HG03439 (cell line): ENCODE results near the gene ELOVL4.
A peak's percentile ranks its signal among the peaks of the same experiment; 100 is the strongest.

Source experiments
- ATAC-seq: cut with Tn5 transposase; IDR thresholded peaks from one replicate; pipeline ENCODE4 v1.9.1; 2021; ENCODE audit warnings: mild to moderate bottlenecking, moderate library complexity; ENCODE audit not compliant: unreplicated experiment

The ELOVL4 gene

DNA sequence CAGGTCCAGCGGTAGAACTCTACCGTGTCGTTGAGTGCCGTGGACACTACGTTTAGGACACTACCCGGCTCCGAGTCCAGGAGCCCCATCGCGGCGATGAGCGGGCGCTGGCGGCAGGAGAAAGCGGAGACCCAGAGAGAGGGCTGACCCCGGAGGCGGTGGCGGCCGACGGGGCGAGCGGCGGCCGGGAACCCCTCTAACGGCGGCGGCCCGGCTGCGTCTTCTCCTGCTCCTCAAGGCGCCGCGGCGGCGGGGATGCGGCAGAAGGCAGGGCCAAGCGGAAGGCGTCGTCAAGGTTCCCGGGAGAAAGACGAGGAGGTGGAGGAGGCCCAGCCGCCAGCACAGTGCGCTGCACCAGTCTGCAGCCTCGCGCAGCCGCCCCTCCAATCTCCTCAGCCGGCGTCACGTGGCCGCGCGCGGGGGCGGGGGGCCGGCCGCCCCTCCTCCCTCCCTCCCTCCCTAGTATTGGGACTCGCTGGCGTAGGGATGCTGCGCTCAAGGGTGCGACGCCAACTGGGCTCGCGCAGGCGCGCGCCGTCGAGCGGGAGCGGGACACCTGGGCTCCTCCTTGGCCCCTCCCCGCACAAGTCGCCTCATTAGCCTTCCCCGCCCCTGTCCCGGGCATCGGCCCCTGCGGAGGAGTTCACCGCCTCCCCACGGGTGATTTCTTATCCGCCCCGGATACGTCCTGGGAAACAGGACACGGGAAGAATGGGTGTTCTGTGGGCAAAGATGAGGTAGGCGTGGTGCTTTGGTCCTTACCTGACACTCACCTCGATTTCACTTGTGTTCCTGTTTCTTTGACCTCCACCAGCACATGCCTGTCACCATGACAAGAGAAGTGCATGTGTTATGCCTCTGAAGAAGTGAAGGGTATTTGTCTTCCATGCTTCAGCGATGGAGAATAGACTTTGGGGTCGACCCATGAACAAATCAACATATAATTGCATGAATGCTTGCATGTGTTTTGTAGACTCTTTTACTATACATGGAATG, at the start of gene ELOVL4:
ELOVL4 (minus strand) TSS at position 363 of the 996 bp plus-strand sequence; CDS start at position 89, 274 bp downstream.
- ATAC-seq: peak; percentile 48

DNA sequence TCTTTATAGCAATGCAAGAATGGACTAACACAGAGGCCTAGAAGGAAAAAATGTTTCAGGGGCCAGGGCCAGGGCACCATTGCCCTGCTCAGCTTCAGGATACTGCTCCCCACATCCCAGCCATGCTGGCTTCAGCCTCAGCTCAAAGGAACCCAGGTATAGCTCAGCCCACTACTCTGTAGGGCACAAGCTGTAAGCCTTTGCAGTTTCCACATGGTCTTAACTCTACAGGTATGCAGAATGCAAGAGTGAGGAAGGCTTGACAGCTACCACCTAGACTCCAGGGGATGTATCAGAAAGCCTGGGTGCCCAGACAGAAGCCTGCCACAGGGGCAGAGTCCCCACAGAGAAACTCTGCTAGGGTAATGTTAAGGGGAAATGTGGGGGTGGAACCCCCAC, 46.6 kb upstream of the ELOVL4 start:
- no peak for ATAC-seq

GRCh38 chr6:79993012-79993910, 45.9 kb upstream of the ELOVL4 start:
- no peak for ATAC-seq

DNA sequence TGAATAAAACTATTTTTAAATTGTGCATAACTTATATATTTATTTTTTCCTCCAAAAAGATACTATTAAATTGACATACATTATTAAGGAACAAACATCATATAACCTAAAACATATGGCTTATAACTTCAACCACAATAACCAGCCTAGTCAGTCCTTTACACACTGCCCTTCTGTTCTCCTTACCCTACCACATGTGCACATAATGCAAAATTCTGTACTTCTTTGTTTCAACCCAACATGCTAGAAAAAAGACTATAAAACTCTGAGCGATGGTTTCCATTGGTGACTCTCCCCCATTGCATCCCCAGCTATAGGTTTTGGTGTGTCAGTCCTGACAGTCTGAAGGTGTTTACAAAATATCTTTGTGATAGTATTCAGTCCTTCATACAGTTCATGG, 42.3 kb upstream of the ELOVL4 start:
- ATAC-seq: no peak

GRCh38 chr6:79985128-79985527, 37.8 kb upstream of the ELOVL4 start:
- ATAC-seq: no peak

GRCh38 chr6:79984261-79984660, 36.9 kb upstream of the ELOVL4 start:
- ATAC-seq: no peak

DNA sequence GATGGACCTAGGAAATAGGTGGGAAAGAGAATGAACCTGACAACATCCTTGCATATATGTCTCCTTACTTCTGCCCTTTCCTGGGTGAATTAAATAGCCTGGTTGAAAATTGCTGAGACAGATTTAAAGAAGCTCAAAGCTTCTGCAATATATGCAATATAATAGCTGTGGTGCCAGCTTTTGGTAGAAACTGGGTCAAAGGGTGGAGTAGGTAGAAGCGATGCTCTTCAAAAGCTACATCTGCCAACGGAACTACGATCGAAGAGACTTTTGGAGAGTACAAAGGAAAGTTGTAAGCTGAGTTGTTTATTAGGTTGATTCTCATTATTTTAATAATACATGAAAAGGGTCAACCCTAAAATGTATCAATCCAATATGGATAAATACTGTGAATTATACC, 34.3 kb upstream of the ELOVL4 start:
- no peak for ATAC-seq

DNA sequence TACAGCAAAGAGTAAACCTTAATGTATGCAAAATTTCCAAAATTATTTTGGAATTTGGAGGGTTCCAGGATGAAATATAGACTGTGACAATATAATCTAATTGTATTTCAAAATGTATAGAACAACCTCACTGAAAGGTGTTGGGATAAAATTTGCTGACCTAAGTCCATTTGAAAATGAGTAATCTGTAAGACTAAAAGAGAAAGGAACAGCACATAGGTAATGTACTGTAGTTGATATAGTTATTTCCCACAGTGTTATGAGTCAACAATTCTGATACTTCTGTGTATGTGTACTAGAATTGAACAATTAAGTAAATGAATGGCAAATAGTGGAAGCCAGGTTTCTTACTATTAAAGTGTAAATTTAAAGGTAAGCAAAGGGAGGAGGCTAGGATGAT, 23.8 kb upstream of the ELOVL4 start:
- no peak for ATAC-seq

- ATAC-seq: no peak
Measured at GRCh38 chr6:79969784-79970183, 22.4 kb upstream of the ELOVL4 start.

- no peak for ATAC-seq
Measured at GRCh38 chr6:79967178-79967577, 19.8 kb upstream of the ELOVL4 start.

- no peak for ATAC-seq
Measured at GRCh38 chr6:79964607-79965081, 17.3 kb upstream of the ELOVL4 start.

DNA sequence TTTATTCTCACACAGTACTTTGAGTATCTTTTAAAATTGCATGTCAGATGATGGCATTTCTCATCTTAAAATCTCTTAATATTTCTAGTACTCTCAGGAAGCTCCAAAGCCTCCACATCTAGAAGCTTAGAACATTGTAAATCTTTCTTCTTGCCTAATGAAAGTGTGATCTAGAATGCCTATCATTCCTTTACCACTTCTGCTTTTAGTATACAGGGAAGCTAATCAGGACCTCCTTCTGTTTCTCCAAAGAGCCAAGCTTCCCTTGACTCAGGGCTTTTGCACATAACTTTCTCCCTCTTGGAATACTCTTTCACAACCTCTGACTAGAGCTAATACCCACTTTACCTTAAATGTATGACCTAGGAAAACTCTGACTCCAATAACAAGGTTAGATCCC, 7.5 kb upstream of the ELOVL4 start:
- no peak for ATAC-seq

DNA sequence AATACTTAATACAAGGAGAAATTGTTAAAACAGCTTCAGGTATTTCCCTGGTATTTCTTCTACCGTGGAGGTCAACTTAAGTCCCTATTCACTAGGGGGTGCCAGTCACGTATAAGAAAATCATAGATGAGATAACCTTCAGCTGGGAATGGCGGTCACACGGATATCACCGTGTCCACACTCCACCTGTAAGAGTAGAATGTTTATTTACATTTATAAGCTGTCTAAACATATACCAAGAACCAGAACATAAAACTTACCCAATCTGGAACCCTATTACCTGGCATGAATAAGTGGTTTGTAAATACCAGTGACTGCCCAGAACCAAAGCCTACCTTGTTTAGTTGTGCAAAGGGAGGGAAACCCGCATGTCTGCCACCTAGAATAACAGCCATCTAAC, 1.9 kb upstream of the ELOVL4 start:
- peak; percentile 60 for ATAC-seq

GRCh38 chr6:79946272-79947190, 822 bp downstream of the ELOVL4 start:
- peak; percentile 24 for ATAC-seq

DNA sequence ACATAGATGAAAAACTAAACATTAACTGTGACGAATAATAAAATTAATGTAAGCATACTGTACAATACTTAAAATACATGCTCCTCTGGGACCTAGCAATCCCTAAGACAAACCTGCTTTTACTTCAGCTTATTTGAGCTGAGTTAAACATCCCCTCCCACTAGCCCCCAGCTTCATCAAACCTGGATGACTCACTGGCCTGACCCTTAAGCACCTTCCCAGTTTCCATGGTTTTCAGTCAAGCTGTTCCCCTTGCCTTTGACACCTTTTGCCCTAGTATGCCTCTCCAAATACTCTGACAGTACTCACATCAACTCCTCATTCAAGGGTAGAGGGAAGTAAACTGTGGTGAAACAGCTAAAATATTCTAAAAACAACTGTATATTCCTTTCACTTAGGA, 4.2 kb downstream of the ELOVL4 start:
- no peak for ATAC-seq

- no peak for ATAC-seq
Measured at GRCh38 chr6:79941489-79942151, 5.7 kb downstream of the ELOVL4 start.

DNA sequence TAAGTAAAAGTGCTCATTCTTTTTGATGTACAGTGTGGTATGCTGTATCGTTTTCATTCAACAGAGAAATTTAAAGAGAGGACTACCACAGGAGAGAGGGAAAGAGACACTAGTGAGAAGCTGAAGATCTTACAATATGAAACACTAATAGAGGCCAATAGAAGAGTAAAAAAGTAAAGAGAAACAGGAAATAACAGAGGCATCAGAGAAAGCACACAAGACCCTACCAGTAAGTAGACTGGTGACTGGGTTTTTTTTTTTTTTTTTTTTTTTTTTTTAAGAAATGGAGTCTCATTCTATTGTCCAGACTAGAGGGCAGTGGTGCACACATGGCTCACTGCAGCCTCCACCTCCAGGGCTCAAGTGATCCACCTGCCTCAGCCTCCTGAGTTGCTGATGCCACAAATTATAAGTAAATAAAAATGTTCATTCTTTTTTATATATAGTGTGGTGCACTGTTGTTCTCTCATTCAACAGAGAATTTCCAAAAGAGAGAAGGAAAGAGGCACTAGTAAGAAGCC, 18.8 kb downstream of the ELOVL4 start:
- ATAC-seq: no peak

GRCh38 chr6:79927758-79928157, 19.6 kb downstream of the ELOVL4 start:
- no peak for ATAC-seq

GRCh38 chr6:79923270-79923669, 24.1 kb downstream of the ELOVL4 start:
- no peak for ATAC-seq

DNA sequence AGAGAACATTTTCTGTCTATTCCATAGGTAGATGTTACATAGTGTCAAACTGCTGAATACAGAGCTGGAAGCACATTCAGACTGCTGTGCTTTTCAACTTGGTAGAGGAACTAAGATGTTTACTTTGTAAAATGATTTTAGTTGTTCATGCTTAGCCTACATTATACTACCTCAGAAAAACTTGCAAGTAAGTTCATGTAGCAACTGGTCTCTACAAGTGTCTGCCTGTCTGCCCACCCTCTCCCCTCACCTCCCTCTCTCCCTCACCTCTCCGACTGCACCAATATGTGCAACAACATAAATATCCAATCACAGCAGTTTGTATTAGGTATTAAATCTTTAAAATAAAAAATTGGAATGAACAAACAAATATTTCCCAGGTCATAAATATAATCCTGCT, 25.3 kb downstream of the ELOVL4 start:
- no peak for ATAC-seq
